Cardiac fibroblast (primary cell): ENCODE data around the gene PC.
A peak's percentile ranks its signal among the peaks of the same experiment; 100 is the strongest.

Experiments used
- DNase-seq, 2 donors: peaks; one replicate each; pipeline versions ENCODE4 v3.0.0 to v3.0.0-alpha.2; 2010; ENCODE audit warnings: low read depth in 2 of 2
- H3K4me3 ChIP-seq, 2 donors: replicated peaks in 1 of 2; 1 replicate in 1 of 2; 2 replicates in 1 of 2; pipeline ENCODE4 v1.5.1; 2011; ENCODE audit warnings: low read depth in 2 of 2, low read length in 2 of 2, mild to moderate bottlenecking in 2 of 2, moderate library complexity in 1 of 2
- CTCF ChIP-seq: IDR thresholded peaks from one replicate; pipeline ENCODE4 v1.5.1; 2011; ENCODE audit warnings: low read depth, mild to moderate bottlenecking, low read length, inconsistent platforms

The PC gene

GRCh38 chr11:66887526-66887925 is 70.7 kb downstream of the PC start:
- TF ChIP-seq CTCF, result no peak
- no peak overlapping the region for H3K4me3 ChIP-seq

GRCh38 chr11:66886671-66887221 is 71.4 kb downstream of the PC start:
- TF ChIP-seq CTCF, result no peak
- peak; percentile 86 for DNase-seq
- no peak overlapping the region for H3K4me3 ChIP-seq

More at GRCh38 chr11:66887526-66887925, 70.7 kb downstream of the PC start:
- no peak for DNase-seq

GRCh38 chr11:66885950-66886440 is 72.2 kb downstream of the PC start:
- DNase-seq, result no peak
- H3K4me3 ChIP-seq, result no peak overlapping the region
- no peak for TF ChIP-seq CTCF

GRCh38 chr11:66885469-66885868 is 72.7 kb downstream of the PC start:
- no peak overlapping the region for H3K4me3 ChIP-seq
- DNase-seq, result no peak
- TF ChIP-seq CTCF, result no peak

- H3K4me3 ChIP-seq, result no peak overlapping the region
- TF ChIP-seq CTCF, result no peak
- DNase-seq, result no peak
Observed at GRCh38 chr11:66884443-66884842, 73.7 kb downstream of the PC start.

- H3K4me3 ChIP-seq, result no peak overlapping the region
- peak; percentile 45 for TF ChIP-seq CTCF
- peak; percentile 51 to 75 for DNase-seq
Observed at GRCh38 chr11:66883016-66883965, 74.9 kb downstream of the PC start.
